Neural progenitor cell (in vitro differentiated cells): ENCODE measurements around the gene GPRIN3.
"Not testable (repeated sequence)": the region's sequence is repeated elsewhere in the genome, so short reads cannot be mapped to it uniquely, and the experiment has no call there.

Experiments
- CTCF ChIP-seq: fragments of 200-600 bp; sonication (generic); IDR thresholded peaks from 2 replicates; pipeline ENCODE4 v1.5.1; 2017; ENCODE audit warnings: antibody characterized with exemption, mild to moderate bottlenecking
- EZH2 ChIP-seq: fragments of 200-600 bp; sonication (generic); IDR thresholded peaks from 2 replicates; pipeline ENCODE4 v1.6.1; 2017; ENCODE audit warnings: antibody characterized with exemption, mild to moderate bottlenecking, moderate library complexity
- EZH2phosphoT487 ChIP-seq: fragments of 200-600 bp; sonication (generic); IDR thresholded peaks from 2 replicates; pipeline ENCODE4 v1.6.1; 2017; ENCODE audit warnings: antibody characterized with exemption

DNA sequence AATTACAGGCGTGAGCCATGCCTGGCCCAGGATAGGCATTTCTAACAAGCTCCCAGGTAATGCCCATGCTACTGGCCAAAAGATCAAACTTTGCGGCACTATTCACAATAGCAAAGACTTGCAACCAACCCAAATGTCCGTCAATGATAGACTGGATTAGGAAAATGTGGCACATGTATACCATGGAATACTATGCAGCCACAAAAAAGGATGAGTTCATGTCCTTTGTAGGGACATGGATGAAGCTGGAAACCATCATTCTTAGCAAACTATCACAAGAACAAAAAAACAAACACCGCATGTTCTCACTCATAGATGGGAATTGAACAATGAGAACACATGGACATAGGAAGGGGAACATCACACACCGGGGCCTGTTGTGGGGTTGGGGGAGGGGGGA lies 1.6 kb upstream of the GPRIN3 start:
- TF ChIP-seq CTCF, EZH2, EZH2phosphoT487: not testable (repeated sequence)
